Stimulated activated CD4-positive, alpha-beta T cell treated with anti-CD3 and anti-CD28 coated beads, Interleukin-1b, Interleukin-23, amount 100 ng/mL, for 4 hours (primary cell): Measurements from ENCODE around the gene PTGES.
A peak's percentile ranks its signal among the peaks of the same experiment; 100 is the strongest.
"Not testable (repeated sequence)": the region's sequence is repeated elsewhere in the genome, so short reads cannot be mapped to it uniquely, and the experiment has no call there.

Source experiments
- DNase-seq, 2 donors: peaks; one replicate each; pipeline ENCODE4 v3.0.0-alpha.2; 2020; ENCODE audit warnings: low read depth in 2 of 2

The PTGES gene

GRCh38 chr9:129752900-129753729, at the start of gene PTGES:
TSS of gene PTGES (minus strand) at chr9:129753042. CDS start at chr9:129753012, 30 bp downstream.
- DNase-seq, result peak; percentile 33 to 55

- DNase-seq, result no peak
Measured at GRCh38 chr9:129801504-129801903, 48.7 kb upstream of the PTGES start.

- DNase-seq, result no peak
Measured at GRCh38 chr9:129798973-129799372, 46.1 kb upstream of the PTGES start.

GRCh38 chr9:129796029-129796428, 43.2 kb upstream of the PTGES start:
- not testable (repeated sequence) for DNase-seq

- DNase-seq, result no peak
Measured at GRCh38 chr9:129794549-129794948, 41.7 kb upstream of the PTGES start.

- no peak for DNase-seq
Measured at GRCh38 chr9:129786481-129786880, 33.6 kb upstream of the PTGES start.

GRCh38 chr9:129785866-129786265, 33.0 kb upstream of the PTGES start:
- no peak for DNase-seq

GRCh38 chr9:129784970-129785369, 32.1 kb upstream of the PTGES start:
- not testable (repeated sequence) for DNase-seq

GRCh38 chr9:129783516-129784361, 30.9 kb upstream of the PTGES start:
- peak; percentile 43 to 75 for DNase-seq

GRCh38 chr9:129781981-129782380, 29.1 kb upstream of the PTGES start:
- no peak for DNase-seq

- DNase-seq, result no peak
Measured at GRCh38 chr9:129781131-129781530, 28.3 kb upstream of the PTGES start.

- no peak for DNase-seq
Measured at GRCh38 chr9:129779560-129780190, 26.8 kb upstream of the PTGES start.

- DNase-seq, result no peak
Measured at GRCh38 chr9:129778469-129778868, 25.6 kb upstream of the PTGES start.

GRCh38 chr9:129777769-129778130, 24.9 kb upstream of the PTGES start:
- DNase-seq, result no peak

GRCh38 chr9:129776938-129777768, 24.3 kb upstream of the PTGES start:
- DNase-seq, result no peak

GRCh38 chr9:129776566-129776937, 23.7 kb upstream of the PTGES start:
- no peak for DNase-seq

GRCh38 chr9:129776096-129776495, 23.3 kb upstream of the PTGES start:
- not testable (repeated sequence) for DNase-seq

GRCh38 chr9:129775448-129775798, 22.6 kb upstream of the PTGES start:
- DNase-seq, result no peak

GRCh38 chr9:129774791-129775447, 22.1 kb upstream of the PTGES start:
- DNase-seq, result no peak

- DNase-seq, result no peak
Measured at GRCh38 chr9:129773262-129774048, 20.6 kb upstream of the PTGES start.
